ENCODE data around the gene MPG.

Gene MPG

GRCh38 chr16:69181-69580 lies 8.8 kb upstream of the MPG start:
- Histone ChIP-seq H3K4me3 (ENCODE audit: low read depth in 1 of 2, low read length in 2 of 2) (no peak overlapping the region), H3K27ac (ENCODE audit: low read length) (no peak overlapping the region), H3K9me3 (ENCODE audit: control insufficient read depth in 1 of 2, low read length in 2 of 2) (no peaks in the 10 kb centered on the region), H3K36me3 (ENCODE audit: control insufficient read depth in 1 of 2, insufficient read depth in 2 of 2, low read length in 2 of 2) (peaks cover 0 to 8% of the 10 kb centered on the region in 2 donors), H3K27me3 (ENCODE audit: low read depth, low read length) (no peaks in the 10 kb centered on the region), H3K4me1 (ENCODE audit: control insufficient read depth in 1 of 2, insufficient read depth in 2 of 2, low read length in 2 of 2) (peaks cover 5 to 61% of the 10 kb centered on the region in 2 donors)

- Histone ChIP-seq H3K36me3 (ENCODE audit: control insufficient read depth in 1 of 2, insufficient read depth in 2 of 2, low read length in 2 of 2) (no peaks in the 10 kb centered on the region), H3K9me3 (ENCODE audit: control insufficient read depth in 1 of 2, low read length in 2 of 2) (no peaks in the 10 kb centered on the region), H3K4me1 (ENCODE audit: control insufficient read depth in 1 of 2, insufficient read depth in 2 of 2, low read length in 2 of 2) (peaks cover 0 to 66% of the 10 kb centered on the region in 2 donors), H3K27ac (ENCODE audit: low read length) (no peak overlapping the region), H3K4me3 (ENCODE audit: low read depth in 1 of 2, low read length in 2 of 2) (peak overlapping the region; percentile 66 to 69), H3K27me3 (ENCODE audit: low read depth, low read length) (no peaks in the 10 kb centered on the region)
Observed at GRCh38 chr16:71210-71539, 6.8 kb upstream of the MPG start.

- H3K9me3 ChIP-seq (ENCODE audit: control insufficient read depth in 1 of 2, low read length in 2 of 2), result no peaks in the 10 kb centered on the region
- H3K27ac ChIP-seq (ENCODE audit: low read length), result peak overlapping the region; percentile 23
- H3K27me3 ChIP-seq (ENCODE audit: low read depth, low read length), result no peaks in the 10 kb centered on the region
- peak overlapping the region; percentile 66 to 69 for H3K4me3 ChIP-seq (ENCODE audit: low read depth in 1 of 2, low read length in 2 of 2)
- peaks cover 6 to 66% of the 10 kb centered on the region in 2 donors for H3K4me1 ChIP-seq (ENCODE audit: control insufficient read depth in 1 of 2, insufficient read depth in 2 of 2, low read length in 2 of 2)
- H3K36me3 ChIP-seq (ENCODE audit: control insufficient read depth in 1 of 2, insufficient read depth in 2 of 2, low read length in 2 of 2), result no peaks in the 10 kb centered on the region
Observed at GRCh38 chr16:71540-72401, 6.3 kb upstream of the MPG start.

DNA sequence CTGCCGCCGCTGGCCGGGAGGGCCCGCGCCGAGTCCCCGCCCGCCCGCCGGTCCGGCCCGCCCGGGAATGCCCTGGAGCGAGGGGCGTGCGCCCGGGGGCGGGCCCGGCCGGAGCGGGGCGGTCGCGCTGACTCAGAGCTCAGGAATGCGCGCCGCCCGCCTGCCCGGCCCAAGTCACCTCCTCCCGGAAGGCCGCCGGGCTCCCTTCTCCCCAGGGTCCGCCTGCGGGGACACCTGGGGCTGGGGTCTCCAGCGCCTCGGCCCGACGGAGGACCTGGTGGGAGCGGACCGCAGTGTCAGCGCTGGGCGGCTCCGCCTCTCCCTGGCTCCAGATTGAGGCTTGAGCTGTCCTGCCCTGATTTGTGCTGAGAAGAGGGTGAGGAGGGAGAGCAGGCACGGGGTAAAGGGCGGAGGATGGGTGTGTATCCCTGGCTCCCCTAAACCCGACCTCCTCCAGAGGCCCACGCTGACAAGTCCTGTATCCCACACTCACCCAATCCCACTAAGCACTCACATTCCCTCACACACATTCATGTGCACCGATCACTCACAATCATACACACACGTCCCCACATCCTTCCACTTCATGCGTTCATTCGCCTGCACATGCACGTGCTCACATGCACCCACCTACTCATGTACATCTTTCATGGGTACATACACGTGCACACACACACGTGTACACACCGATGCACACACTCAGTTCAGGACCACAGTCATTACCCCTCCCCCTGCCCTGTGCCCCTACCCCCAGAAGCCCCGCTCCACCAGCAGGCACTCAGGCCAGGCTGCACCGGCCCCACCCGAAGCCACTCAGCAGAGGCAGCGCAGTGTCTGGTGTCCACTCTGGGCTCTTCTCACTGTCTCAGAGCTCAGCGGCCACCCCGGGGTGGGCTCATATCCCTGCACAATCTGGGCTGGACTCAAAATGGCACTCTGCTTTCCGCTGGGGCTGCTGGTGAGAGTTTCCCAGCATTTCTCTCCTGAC lies 5.2 kb upstream of the MPG start, which contains the start of gene RHBDF1:
Gene RHBDF1, minus strand, starts transcription at position 71 of the 988 bp plus-strand sequence. CDS start 7,616 bp downstream, outside the sequence.
- Histone ChIP-seq H3K4me1 (ENCODE audit: control insufficient read depth in 1 of 2, insufficient read depth in 2 of 2, low read length in 2 of 2) (peaks cover 7 to 63% of the 10 kb centered on the region in 2 donors), H3K9me3 (ENCODE audit: control insufficient read depth in 1 of 2, low read length in 2 of 2) (no peaks in the 10 kb centered on the region), H3K4me3 (ENCODE audit: low read depth in 1 of 2, low read length in 2 of 2) (peak within 1 kb of the TSS; percentile 66 to 69), H3K36me3 (ENCODE audit: control insufficient read depth in 1 of 2, insufficient read depth in 2 of 2, low read length in 2 of 2) (no peaks in the 10 kb centered on the region), H3K27ac (ENCODE audit: low read length) (peak within 1 kb of the TSS; percentile 23), H3K27me3 (ENCODE audit: low read depth, low read length) (no peaks in the 10 kb centered on the region)

DNA sequence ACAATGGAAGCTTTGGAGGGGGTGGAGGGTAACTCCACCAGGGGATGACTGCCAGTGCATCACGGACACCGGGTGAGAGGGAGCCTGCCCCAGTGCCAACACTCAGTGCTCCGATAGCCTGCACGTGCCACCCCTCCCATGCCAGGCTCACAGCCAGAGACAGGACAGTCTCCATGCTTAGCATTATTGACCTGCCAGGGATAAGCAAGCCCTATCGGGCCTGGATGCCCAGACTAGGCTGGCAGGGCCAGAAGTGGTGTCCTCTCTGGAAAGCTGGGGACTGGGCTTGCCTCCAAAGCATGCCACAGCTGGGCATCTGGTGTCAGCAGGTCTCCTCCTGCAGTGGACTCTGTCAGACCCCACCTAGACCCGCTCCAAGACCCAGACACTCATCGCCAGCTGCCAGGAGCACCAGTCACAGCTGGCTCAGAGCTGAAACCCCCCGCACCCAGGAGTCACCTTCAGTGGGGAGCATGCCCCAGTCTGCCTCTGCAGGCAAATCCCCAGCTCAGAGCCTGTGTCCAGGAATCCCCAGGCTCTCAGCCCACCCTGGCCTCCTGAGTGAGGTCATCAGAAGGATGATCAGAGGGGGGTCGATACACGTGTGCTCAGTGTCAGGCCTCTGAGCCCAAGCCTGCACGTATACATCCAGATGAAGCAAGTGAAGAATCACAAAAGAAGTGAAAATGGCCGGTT lies 3.8 kb upstream of the MPG start:
- H3K4me1 ChIP-seq (ENCODE audit: control insufficient read depth in 1 of 2, insufficient read depth in 2 of 2, low read length in 2 of 2), result peaks cover 14 to 62% of the 10 kb centered on the region in 2 donors
- H3K4me3 ChIP-seq (ENCODE audit: low read depth in 1 of 2, low read length in 2 of 2), result no peak overlapping the region
- no peaks in the 10 kb centered on the region for H3K36me3 ChIP-seq (ENCODE audit: control insufficient read depth in 1 of 2, insufficient read depth in 2 of 2, low read length in 2 of 2)
- H3K27ac ChIP-seq (ENCODE audit: low read length), result no peak overlapping the region
- no peaks in the 10 kb centered on the region for H3K9me3 ChIP-seq (ENCODE audit: control insufficient read depth in 1 of 2, low read length in 2 of 2)
- no peaks in the 10 kb centered on the region for H3K27me3 ChIP-seq (ENCODE audit: low read depth, low read length)

DNA sequence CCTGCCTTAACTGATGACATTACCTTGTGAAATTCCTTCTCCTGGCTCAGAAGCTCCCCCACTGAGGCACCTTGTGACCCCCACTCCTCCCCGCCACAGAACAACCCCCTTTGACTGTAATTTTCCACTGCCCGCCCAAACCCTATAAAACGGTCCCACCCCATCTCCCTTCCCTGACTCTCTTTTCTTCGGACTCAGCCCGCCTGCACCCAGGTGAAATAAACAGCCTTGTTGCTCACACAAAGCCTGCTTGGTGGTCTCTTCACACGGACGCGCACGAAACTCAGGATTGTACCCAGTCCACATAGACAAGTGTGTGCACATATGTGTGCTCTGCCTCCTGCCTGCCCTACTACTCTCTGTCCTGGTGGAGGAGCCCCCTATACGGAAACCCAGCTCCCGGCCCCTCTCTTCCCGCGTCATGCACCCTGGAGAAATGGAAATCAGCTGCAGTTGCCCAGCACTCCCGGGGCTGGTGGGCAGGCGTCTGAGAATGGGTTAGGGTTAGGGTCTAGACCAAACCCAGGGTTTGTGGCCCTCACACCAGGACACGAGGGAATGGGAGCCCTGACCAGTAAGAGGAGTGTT lies 3.2 kb upstream of the MPG start:
- no peaks in the 10 kb centered on the region for H3K27me3 ChIP-seq (ENCODE audit: low read depth, low read length)
- H3K27ac ChIP-seq (ENCODE audit: low read length), result no peak overlapping the region
- H3K9me3 ChIP-seq (ENCODE audit: control insufficient read depth in 1 of 2, low read length in 2 of 2), result no peaks in the 10 kb centered on the region
- no peak overlapping the region for H3K4me3 ChIP-seq (ENCODE audit: low read depth in 1 of 2, low read length in 2 of 2)
- peaks cover 14 to 57% of the 10 kb centered on the region in 2 donors for H3K4me1 ChIP-seq (ENCODE audit: control insufficient read depth in 1 of 2, insufficient read depth in 2 of 2, low read length in 2 of 2)
- peaks cover 0 to 5% of the 10 kb centered on the region in 2 donors for H3K36me3 ChIP-seq (ENCODE audit: control insufficient read depth in 1 of 2, insufficient read depth in 2 of 2, low read length in 2 of 2)

DNA sequence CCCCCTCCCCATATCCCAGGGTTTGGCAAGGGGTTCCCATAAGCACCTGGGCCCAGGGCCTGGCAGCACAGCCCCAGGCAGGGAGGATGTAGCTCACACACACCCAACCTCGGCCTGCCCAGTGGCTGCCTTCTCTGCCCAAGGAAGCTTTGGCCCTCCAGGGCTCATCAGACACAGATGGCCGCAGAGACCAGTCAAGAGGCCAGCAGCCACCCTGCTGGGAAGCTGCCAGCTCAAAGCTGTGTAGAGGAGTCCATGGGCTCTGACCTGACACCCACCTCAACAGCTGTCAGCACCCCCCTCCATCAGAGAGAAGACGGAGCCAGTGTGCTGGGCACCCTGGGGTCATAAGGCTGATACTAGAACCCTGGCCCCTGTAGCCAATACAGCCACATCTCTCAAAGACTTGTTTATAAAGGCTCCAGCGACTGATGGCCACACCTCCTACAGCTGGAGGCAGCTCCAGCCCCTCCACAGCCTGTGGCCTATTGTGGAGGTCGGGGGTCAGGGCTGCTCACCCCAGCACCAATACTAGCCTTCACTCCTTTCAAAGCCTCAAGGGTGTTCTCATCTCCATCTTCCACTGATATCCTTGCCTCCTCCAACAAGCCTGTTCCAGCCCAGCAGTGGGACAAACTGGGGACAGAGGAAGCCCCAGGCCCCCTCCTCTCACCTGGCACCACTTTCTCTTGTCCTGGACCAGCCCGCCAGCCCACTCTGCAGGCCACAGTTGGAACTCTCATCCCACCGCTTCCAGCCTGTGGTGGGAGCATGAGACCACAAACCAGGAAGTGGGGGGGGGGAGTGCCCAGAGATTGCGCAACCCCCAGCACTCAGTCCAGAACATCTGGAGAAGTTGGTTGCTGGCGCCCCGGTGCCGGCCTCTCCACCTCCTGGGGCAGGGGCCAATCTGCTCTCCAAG lies 2.2 kb upstream of the MPG start:
- Histone ChIP-seq H3K27me3 (ENCODE audit: low read depth, low read length) (no peaks in the 10 kb centered on the region), H3K9me3 (ENCODE audit: control insufficient read depth in 1 of 2, low read length in 2 of 2) (no peaks in the 10 kb centered on the region), H3K36me3 (ENCODE audit: control insufficient read depth in 1 of 2, insufficient read depth in 2 of 2, low read length in 2 of 2) (peaks cover 0 to 12% of the 10 kb centered on the region in 2 donors), H3K27ac (ENCODE audit: low read length) (peak overlapping the region; percentile 75), H3K4me1 (ENCODE audit: control insufficient read depth in 1 of 2, insufficient read depth in 2 of 2, low read length in 2 of 2) (peaks cover 14 to 47% of the 10 kb centered on the region in 2 donors), H3K4me3 (ENCODE audit: low read depth in 1 of 2, low read length in 2 of 2) (peak overlapping the region in 1 of 2 donors; percentile 3)

DNA sequence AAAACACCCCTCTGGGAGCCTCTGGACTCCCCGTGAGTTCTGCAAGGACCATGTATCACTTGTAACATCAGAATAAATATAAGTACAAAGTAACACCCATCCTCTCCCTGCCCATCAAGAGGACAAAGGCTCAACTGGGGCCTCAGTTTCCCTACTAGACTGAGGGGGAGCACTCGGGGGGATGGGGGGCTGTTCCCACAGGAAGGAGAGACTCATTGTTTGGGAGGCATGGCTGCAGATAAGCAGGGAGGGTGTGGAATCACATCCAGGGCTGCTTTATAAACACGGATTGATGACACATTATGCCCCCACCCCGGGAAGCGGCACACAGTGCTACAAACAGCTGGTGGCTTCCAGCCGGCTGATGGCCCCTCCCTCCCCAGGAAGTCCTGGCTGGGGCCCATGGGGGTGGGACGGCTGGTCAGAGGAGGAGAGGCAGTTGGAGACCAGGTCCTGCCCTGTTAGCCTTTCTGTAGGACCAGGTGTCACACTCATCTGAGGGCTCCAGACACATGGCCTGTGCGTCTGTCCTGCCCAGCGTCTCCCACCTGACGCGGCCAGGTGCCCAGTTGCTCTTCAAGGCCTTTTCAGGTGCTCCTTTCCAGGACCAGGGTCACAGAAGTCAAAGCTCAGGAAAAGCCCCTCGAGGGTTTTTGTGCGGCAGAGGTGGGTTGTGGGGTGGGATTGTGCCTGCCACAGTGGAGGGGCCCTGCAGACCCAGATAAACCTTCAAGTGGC lies 1.3 kb upstream of the MPG start:
- H3K4me3 ChIP-seq (ENCODE audit: low read depth in 1 of 2, low read length in 2 of 2), result peak overlapping the region in 1 of 2 donors; percentile 75
- H3K27ac ChIP-seq (ENCODE audit: low read length), result peak overlapping the region; percentile 75
- H3K9me3 ChIP-seq (ENCODE audit: control insufficient read depth in 1 of 2, low read length in 2 of 2), result no peaks in the 10 kb centered on the region
- no peaks in the 10 kb centered on the region for H3K27me3 ChIP-seq (ENCODE audit: low read depth, low read length)
- H3K4me1 ChIP-seq (ENCODE audit: control insufficient read depth in 1 of 2, insufficient read depth in 2 of 2, low read length in 2 of 2), result peaks cover 14 to 41% of the 10 kb centered on the region in 2 donors
- H3K36me3 ChIP-seq (ENCODE audit: control insufficient read depth in 1 of 2, insufficient read depth in 2 of 2, low read length in 2 of 2), result peaks cover 0 to 14% of the 10 kb centered on the region in 2 donors

DNA sequence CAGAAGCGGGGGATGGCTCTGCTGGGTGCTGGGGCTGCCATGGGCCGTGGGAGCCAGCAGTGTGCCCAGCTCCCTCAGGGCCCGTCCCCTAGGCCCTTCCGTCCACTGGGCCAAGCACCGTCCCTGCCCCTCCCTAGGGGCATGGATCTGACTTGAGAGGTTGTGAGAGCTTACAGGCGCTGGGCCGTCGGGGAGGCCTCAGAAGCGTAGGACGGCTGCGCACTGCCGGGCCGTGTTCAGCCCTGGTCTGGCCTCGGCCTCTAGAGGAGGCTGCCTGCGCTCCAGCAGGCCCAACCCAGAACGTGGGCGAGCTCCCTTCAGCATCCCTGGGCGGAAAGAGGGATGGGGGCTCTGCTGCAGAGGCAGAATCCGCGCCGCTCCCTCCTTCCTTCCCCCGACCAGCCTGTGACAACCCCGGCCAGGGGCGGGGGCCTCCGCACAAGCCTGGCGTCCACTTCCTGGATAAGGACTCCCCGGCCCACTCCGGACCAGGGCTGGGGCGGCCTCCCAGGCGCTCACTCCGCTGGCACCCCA lies 685 bp upstream of the MPG start:
- Histone ChIP-seq H3K9me3 (ENCODE audit: control insufficient read depth in 1 of 2, low read length in 2 of 2) (no peaks in the 10 kb centered on the region), H3K4me1 (ENCODE audit: control insufficient read depth in 1 of 2, insufficient read depth in 2 of 2, low read length in 2 of 2) (peaks cover 14 to 41% of the 10 kb centered on the region in 2 donors), H3K4me3 (ENCODE audit: low read depth in 1 of 2, low read length in 2 of 2) (peak overlapping the region in 1 of 2 donors; percentile 75), H3K27ac (ENCODE audit: low read length) (peak overlapping the region; percentile 75), H3K27me3 (ENCODE audit: low read depth, low read length) (no peaks in the 10 kb centered on the region), H3K36me3 (ENCODE audit: control insufficient read depth in 1 of 2, insufficient read depth in 2 of 2, low read length in 2 of 2) (peaks cover 0 to 14% of the 10 kb centered on the region in 2 donors)
